Gastrocnemius medialis (tissue), 4 donors: ENCODE measurements around the gene CAMK1. TPM values are rescaled to one million over a fixed set of nuclear protein-coding genes. Genes with fewer than 3 reads are reported as not detected.

Source experiments
- ATAC-seq, 2 donors: fragments of 150-250 bp; one replicate each; pipeline ENCODE4 v1.9.1; 2016
- DNase-seq, 2 donors: peaks; one replicate each; pipeline ENCODE4 v3.0.0-alpha.2; 2019
- H3K27ac ChIP-seq, 4 donors: fragments of 200-600 bp; sonication (generic); 1 replicate in 1 of 4; 2 replicates in 3 of 4; pipeline ENCODE4 v1.5.1; 2016 to 2018; ENCODE audit warnings: mild to moderate bottlenecking in 2 of 4, moderate library complexity in 1 of 4
- H3K27me3 ChIP-seq, 3 donors: fragments of 200-600 bp; sonication (generic) in 2 of 3; 1 replicate in 1 of 3; 2 replicates in 2 of 3; pipeline versions ENCODE4 v1.5.1 to v1.6.0; 2016 to 2019; ENCODE audit warnings: mild to moderate bottlenecking in 1 of 3, moderate library complexity in 1 of 3
- H3K36me3 ChIP-seq, 2 donors: fragments of 200-600 bp; sonication (generic) in 1 of 2; one replicate each; pipeline ENCODE4 v1.5.1; 2017 to 2018
- H3K4me1 ChIP-seq, 2 donors: fragments of 200-600 bp; sonication (generic) in 1 of 2; one replicate each; pipeline ENCODE4 v1.5.1; 2016 to 2017; ENCODE audit warnings: mild to moderate bottlenecking in 2 of 2
- H3K4me3 ChIP-seq, 4 donors: fragments of 200-600 bp; sonication (generic) in 3 of 4; 1 replicate in 1 of 4; 2 replicates in 3 of 4; pipeline ENCODE4 v1.5.1; 2016 to 2019; ENCODE audit warnings: mild to moderate bottlenecking in 2 of 4
- H3K9me3 ChIP-seq, 3 donors: fragments of 200-600 bp; sonication (generic) in 2 of 3; 1 replicate in 1 of 3; 2 replicates in 2 of 3; pipeline ENCODE4 v1.5.1; 2016 to 2019
- CTCF ChIP-seq, 5 experiments: fragments of 450-650 bp in 3 of 5; fragments of 200-600 bp in 2 of 5; sonication (generic) in 2 of 5; IDR thresholded peaks in 4 of 5; conservative IDR thresholded peaks in 1 of 5; 1 replicate in 4 of 5; 2 replicates in 1 of 5; pipeline ENCODE4 v1.5.1; 2016 to 2019; ENCODE audit warnings: antibody characterized with exemption in 5 of 5, mild to moderate bottlenecking in 3 of 5, moderate library complexity in 3 of 5
- POLR2A ChIP-seq, 2 donors: fragments of 450-650 bp; IDR thresholded peaks; one replicate each; pipeline ENCODE4 v1.6.1; 2017; ENCODE audit warnings: antibody characterized with exemption in 2 of 2, mild to moderate bottlenecking in 2 of 2, moderate library complexity in 2 of 2
- in situ Hi-C, 4 donors: fragments of 200-750 bp; cut with MboI; loops; one replicate each; pipeline versions ENCODE4 v1.15.0 to v1.8.0; 2017; ENCODE audit warnings: low sequenced_read_pairs in 4 of 4
- intact Hi-C: fragments of 100-400 bp; cut with DNase I; formaldehyde crosslinking; loops from one replicate; pipeline ENCODE4 v1.15.1; 2023; ENCODE audit warnings: low total_unique reads
- total RNA-seq, 4 donors: library from RNA; depleted of rRNA; stranded (reverse); fragments of >200 nt; gene quantifications; one replicate each; pipeline versions ENCODE4 v1.1.0 to v1.2.3, GENCODE V29; 2016

CAMK1 gene
- total RNA-seq, 4 donors from 2014 or later = 2.1 to 11.6 (median 8.0) TPM

GRCh38 chr3:9732740-9733115 lies 37.0 kb downstream of the CAMK1 start:
- TF ChIP-seq CTCF (IDR thresholded peaks at IDR 0.05 in 4 of 5, conservative IDR thresholded peaks at IDR 0.05 in 1 of 5) (no peak), POLR2A (IDR thresholded peaks at IDR 0.05) (no peak)
- no peaks in the 10 kb centered on the region for H3K9me3 ChIP-seq
- peak overlapping the region; percentile 90 to 99 (median 96) for H3K27ac ChIP-seq
- peaks cover 16 to 26% of the 10 kb centered on the region in 2 donors for H3K4me1 ChIP-seq
- intact Hi-C loops = loop anchor here (5.0 kb wide), 2 partner anchors 60 to 230 kb away; no protein-coding TSS in a partner anchor
- H3K27me3 ChIP-seq = no peaks in the 10 kb centered on the region
- H3K36me3 ChIP-seq = peaks cover 0 to 26% of the 10 kb centered on the region in 2 donors
- DNase-seq = no peak
- H3K4me3 ChIP-seq = peak overlapping the region; percentile 87 to 92 (median 90)
- in situ Hi-C loops = no loop called here
- no peak for ATAC-seq

GRCh38 chr3:9732080-9732739 lies 37.5 kb downstream of the CAMK1 start:
- Histone ChIP-seq H3K36me3 (peaks cover 0 to 21% of the 10 kb centered on the region in 2 donors), H3K4me3 (peak overlapping the region; percentile 87 to 92 (median 90)), H3K27ac (peak overlapping the region; percentile 90 to 99 (median 96)), H3K4me1 (peaks cover 16 to 26% of the 10 kb centered on the region in 2 donors), H3K27me3 (no peaks in the 10 kb centered on the region), H3K9me3 (no peaks in the 10 kb centered on the region)
- ATAC-seq (peak; percentile 8 to 11), DNase-seq (no peak)
- in situ Hi-C loops = no loop called here
- TF ChIP-seq CTCF (IDR thresholded peaks at IDR 0.05 in 4 of 5, conservative IDR thresholded peaks at IDR 0.05 in 1 of 5) (no peak), POLR2A (IDR thresholded peaks at IDR 0.05) (no peak)
- intact Hi-C loops = loop anchor here (5.0 kb wide), 2 partner anchors 60 to 230 kb away; no protein-coding TSS in a partner anchor

GRCh38 chr3:9731206-9732079 lies 38.3 kb downstream of the CAMK1 start, which contains the start of gene BRPF1:
TSS of gene BRPF1 (plus strand) at chr3:9731735. CDS start at chr3:9734141, 2,406 bp downstream.
- DNase-seq = peak; percentile 99 to 100
- TF ChIP-seq CTCF (IDR thresholded peaks at IDR 0.05 in 4 of 5, conservative IDR thresholded peaks at IDR 0.05 in 1 of 5) (peak in 2 of 5 experiments; percentile 20 to 28), POLR2A (IDR thresholded peaks at IDR 0.05) (peak; percentile 27 to 58)
- H3K27ac ChIP-seq = peak within 1 kb of the TSS; percentile 90 to 99 (median 96)
- H3K4me1 ChIP-seq = peaks cover 16 to 21% of the 10 kb centered on the region in 2 donors
- in situ Hi-C loops = no loop called here
- peaks cover 0 to 13% of the 10 kb centered on the region in 2 donors for H3K36me3 ChIP-seq
- intact Hi-C loops = loop anchor here (1.0 to 5.0 kb wide), 6 partner anchors 18 to 335 kb away; partner anchors contain the start of genes MTMR14, OGG1, SETD5 and TADA3
- peak; percentile 90 to 92 for ATAC-seq
- no peaks in the 10 kb centered on the region for H3K9me3 ChIP-seq
- H3K27me3 ChIP-seq = no peaks in the 10 kb centered on the region
- peak within 1 kb of the TSS; percentile 87 to 92 (median 90) for H3K4me3 ChIP-seq

- H3K27ac ChIP-seq = peak overlapping the region; percentile 90 to 99 (median 96)
- in situ Hi-C loops = no loop called here
- peak; percentile 81 to 82 for ATAC-seq
Observed at GRCh38 chr3:9730657-9731205, 39.0 kb downstream of the CAMK1 start.

More at GRCh38 chr3:9730657-9731205, 39.0 kb downstream of the CAMK1 start:
- no peaks in the 10 kb centered on the region for H3K27me3 ChIP-seq
- peak overlapping the region; percentile 79 to 92 (median 90) for H3K4me3 ChIP-seq
- peaks cover 16 to 21% of the 10 kb centered on the region in 2 donors for H3K4me1 ChIP-seq
- peaks cover 0 to 8% of the 10 kb centered on the region in 2 donors for H3K36me3 ChIP-seq
- TF ChIP-seq CTCF (IDR thresholded peaks at IDR 0.05 in 4 of 5, conservative IDR thresholded peaks at IDR 0.05 in 1 of 5) (no peak), POLR2A (IDR thresholded peaks at IDR 0.05) (no peak)
- no peaks in the 10 kb centered on the region for H3K9me3 ChIP-seq
- intact Hi-C loops = loop anchor here (1.0 to 5.0 kb wide), 6 partner anchors 19 to 334 kb away; partner anchors contain the start of genes MTMR14, OGG1, SETD5 and TADA3
- no peak for DNase-seq
